ENCODE measurements around the gene RPS27A.
"Not testable (repeated sequence)": the region's sequence is repeated elsewhere in the genome, so short reads cannot be mapped to it uniquely, and the experiment has no call there.

Gene RPS27A

DNA sequence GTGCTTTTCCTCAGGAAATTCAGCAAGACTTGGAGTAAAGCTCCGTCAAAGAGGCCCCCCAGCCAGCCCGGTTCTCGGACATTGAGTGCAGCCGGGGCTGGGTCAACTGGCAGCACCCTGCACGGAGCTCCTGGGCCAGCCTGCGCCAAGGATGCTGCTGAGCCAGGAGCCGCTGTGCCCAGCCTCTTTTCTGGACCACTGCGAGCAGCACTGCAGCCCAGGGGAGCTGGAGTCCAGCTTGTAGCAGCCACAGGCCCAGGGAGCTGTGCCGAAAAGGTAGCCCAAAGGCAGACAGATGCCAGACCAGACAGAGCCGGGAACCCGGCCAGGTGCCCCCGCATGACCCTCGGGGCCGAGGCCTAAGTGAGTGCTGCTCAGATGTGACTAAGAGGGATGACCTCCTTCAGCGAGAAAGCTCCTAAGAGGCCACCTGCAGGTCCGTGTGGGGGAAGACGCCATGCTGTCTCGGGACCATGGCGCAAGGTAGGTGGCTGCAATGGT is 7.7 kb upstream of the RPS27A start:
- Histone ChIP-seq H3K4me3 (no peak overlapping the region), H3K9ac (no peak overlapping the region), H3K9me3 (replicated peaks in 1 of 11) (no peaks in the 10 kb centered on the region), H3K27ac (no peak overlapping the region), H3K27me3 (no peaks in the 10 kb centered on the region), H3K36me3 (peaks cover 0 to 8% (median 0%) of the 10 kb centered on the region in 11 experiments; a peak in 3 of 22 replicates), H3K4me1 (peaks cover 19 to 35% (median 25%) of the 10 kb centered on the region in 10 experiments), H3K4me2 (no peak overlapping the region; a peak in 1 of 22 replicates), H4K20me1 (no peaks in the 10 kb centered on the region)
- TF ChIP-seq Cebpa-rat (IDR thresholded peaks at IDR 0.05), result no peak

DNA sequence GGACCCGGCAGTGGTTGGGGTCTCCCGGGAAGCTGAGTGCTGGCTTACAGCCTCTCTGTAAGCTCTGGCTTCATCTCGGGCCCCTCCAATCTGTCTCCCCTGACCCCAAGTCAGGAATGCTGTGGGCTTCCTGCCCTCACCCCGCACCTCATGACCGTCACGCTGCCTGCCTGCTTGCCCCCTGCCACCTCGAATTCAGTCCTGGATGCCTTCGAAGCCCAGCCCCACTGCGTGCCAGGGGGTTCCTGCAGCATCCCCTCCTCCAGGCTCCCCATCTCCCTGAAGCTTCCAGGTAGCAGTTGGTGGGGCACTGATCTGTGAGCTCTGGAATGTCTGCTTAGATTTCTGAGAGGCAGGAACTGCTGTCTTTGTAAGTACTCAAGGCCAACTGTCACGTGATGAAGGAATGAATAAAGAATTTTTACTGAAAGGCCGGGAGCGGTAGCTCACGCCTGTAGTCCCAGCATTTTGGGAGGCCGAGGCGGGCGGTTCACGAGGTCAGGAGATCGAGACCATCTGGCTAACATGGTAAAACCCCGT is 6.9 kb upstream of the RPS27A start:
- TF ChIP-seq Cebpa-rat (IDR thresholded peaks at IDR 0.05), result no peak
- H3K4me2 ChIP-seq, result no peak overlapping the region
- no peak overlapping the region for H3K4me3 ChIP-seq
- no peak overlapping the region for H3K9ac ChIP-seq
- peaks cover 19 to 38% (median 26%) of the 10 kb centered on the region in 10 experiments for H3K4me1 ChIP-seq
- H3K9me3 ChIP-seq (replicated peaks in 1 of 11), result no peaks in the 10 kb centered on the region
- H3K27ac ChIP-seq, result no peak overlapping the region
- H3K36me3 ChIP-seq, result peaks cover 0 to 6% (median 0%) of the 10 kb centered on the region in 11 experiments; a peak in 2 of 22 replicates
- no peaks in the 10 kb centered on the region for H3K27me3 ChIP-seq
- no peaks in the 10 kb centered on the region for H4K20me1 ChIP-seq

DNA sequence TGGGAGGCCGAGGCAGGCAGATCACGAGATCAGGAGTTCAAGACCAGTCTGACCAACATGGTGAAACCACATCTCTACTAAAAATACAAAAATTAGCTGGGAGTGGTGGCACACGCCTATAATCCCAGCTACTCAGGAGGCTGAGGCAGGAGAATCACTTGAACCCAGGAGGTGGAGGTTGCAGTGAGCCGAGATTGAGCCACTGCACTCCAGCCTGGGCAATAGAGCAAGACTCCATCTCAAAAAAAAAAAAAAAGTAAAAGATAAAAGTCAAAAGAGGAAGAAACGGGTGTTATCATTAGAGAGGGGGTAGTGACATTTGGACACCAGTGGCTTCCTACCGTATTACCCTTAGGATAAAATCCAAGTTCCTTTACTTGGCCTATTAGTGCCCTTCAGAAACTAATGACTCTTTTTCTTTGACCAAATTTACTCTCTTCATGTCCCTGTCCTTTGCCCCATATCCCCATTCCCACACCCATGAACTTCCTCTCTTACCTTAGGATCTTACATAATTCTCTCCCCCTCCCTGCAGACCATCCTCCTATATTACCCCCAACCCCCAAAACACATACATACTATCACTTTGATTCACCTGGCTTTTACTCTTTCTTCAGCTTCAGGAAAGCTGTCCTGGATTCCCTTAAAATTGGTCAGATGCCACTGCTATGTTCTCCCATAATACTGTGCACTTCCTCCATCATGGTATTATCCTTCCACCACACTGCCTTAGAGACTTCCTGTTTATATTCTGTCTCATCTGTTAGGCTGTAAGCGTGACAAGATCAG is 4.9 kb upstream of the RPS27A start:
- peak overlapping the region in 8 of 11 experiments; percentile 49 to 81 (median 64); a peak in 15 of 22 replicates for H3K27ac ChIP-seq
- peak overlapping the region; percentile 40 to 91 (median 69) for H3K4me2 ChIP-seq
- not testable (repeated sequence) for H3K36me3 ChIP-seq; H4K20me1 ChIP-seq; H3K27me3 ChIP-seq; H3K9me3 ChIP-seq (replicated peaks in 1 of 11)
- peaks cover 22 to 44% (median 29%) of the 10 kb centered on the region in 10 experiments for H3K4me1 ChIP-seq
- H3K9ac ChIP-seq, result peak overlapping the region in 2 of 11 experiments; percentile 35 to 53; a peak in 3 of 22 replicates
- peak overlapping the region in 4 of 10 experiments; percentile 8 to 39 (median 16); a peak in 5 of 20 replicates for H3K4me3 ChIP-seq

DNA sequence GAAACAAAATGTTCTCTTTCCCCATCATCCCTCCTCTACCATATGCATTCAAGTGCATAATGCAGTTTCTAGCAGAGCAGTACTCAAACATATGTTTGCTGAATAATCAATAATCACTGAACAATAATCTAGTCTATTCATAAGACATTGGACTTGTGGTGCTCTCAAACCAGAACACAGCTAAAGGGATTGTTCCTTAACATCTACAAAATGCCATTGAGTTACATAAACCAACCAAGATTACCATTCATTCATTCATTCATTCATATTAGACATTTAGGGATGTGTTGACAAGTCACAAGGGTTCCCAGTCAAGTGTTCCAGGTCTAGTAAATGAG is 4.3 kb upstream of the RPS27A start:
- Histone ChIP-seq H3K27me3 (no peaks in the 10 kb centered on the region), H3K36me3 (peaks cover 0 to 6% (median under 1%) of the 10 kb centered on the region in 11 experiments; a peak in 14 of 22 replicates), H3K9ac (peak overlapping the region in 1 of 11 experiments; percentile 53; a peak in 2 of 22 replicates), H3K4me3 (no peak overlapping the region; a peak in 1 of 20 replicates), H3K27ac (peak overlapping the region in 8 of 11 experiments; percentile 49 to 81 (median 64); a peak in 14 of 22 replicates), H3K4me1 (peaks cover 18 to 40% (median 25%) of the 10 kb centered on the region in 10 experiments), H3K9me3 (replicated peaks in 1 of 11) (no peaks in the 10 kb centered on the region), H4K20me1 (peaks cover 0 to 5% (median 0%) of the 10 kb centered on the region in 11 experiments; a peak in 6 of 22 replicates), H3K4me2 (peak overlapping the region; percentile 40 to 91 (median 69))
- TF ChIP-seq Cebpa-rat (IDR thresholded peaks at IDR 0.05), result no peak

DNA sequence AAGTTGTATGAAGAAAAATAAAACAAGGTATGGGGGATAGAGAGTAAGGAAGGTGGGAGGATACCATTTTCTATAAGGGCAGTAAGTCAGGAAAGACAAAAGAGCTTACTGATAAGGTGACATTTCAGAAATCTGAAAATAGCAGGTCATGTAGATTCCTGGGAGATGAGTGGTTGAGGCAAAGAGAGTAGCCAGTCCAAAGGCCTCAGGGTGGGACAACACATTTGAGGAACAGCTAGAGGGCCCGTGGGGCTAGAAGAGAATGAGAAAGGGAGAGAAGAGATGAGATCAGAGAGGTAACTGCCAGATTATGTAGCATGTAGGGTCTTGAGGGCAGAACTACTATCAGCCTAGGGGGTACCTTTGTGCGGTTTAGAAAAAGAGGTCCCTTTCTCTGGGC is 3.3 kb upstream of the RPS27A start:
- Histone ChIP-seq H3K9me3 (replicated peaks in 1 of 11) (no peaks in the 10 kb centered on the region), H3K4me1 (peaks cover 27 to 48% (median 34%) of the 10 kb centered on the region in 10 experiments), H3K9ac (no peak overlapping the region), H3K4me3 (no peak overlapping the region), H3K27me3 (no peaks in the 10 kb centered on the region), H4K20me1 (peaks cover 6 to 15% (median 10%) of the 10 kb centered on the region in 11 experiments; a peak in 18 of 22 replicates), H3K27ac (no peak overlapping the region), H3K36me3 (peaks cover 6 to 16% (median 11%) of the 10 kb centered on the region in 11 experiments), H3K4me2 (no peak overlapping the region)
- no peak for TF ChIP-seq Cebpa-rat (IDR thresholded peaks at IDR 0.05)

DNA sequence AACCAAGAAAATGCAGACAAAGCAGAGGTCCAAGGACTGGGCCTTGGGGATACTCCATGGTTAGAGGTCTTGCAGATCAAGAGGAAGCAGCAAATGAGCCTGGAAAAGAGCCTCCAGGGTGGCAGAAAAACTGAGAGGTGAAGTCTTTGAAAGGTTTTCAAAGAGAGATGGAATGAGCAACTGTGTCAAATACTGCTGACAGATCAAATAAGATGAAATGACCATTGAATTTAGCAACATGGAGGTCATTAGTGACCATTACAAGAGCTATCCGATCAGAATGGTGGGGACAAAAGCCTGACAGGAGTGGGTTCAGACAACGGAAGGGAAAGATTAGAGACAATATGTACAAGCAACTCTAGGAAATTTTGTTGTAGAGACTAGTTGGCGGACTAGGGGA is 1.9 kb upstream of the RPS27A start:
- Histone ChIP-seq H4K20me1 (peaks cover 19 to 28% (median 23%) of the 10 kb centered on the region in 11 experiments; a peak in 21 of 22 replicates), H3K27me3 (no peaks in the 10 kb centered on the region), H3K9ac (no peak overlapping the region), H3K4me3 (no peak overlapping the region), H3K27ac (no peak overlapping the region), H3K36me3 (peaks cover 20 to 26% (median 24%) of the 10 kb centered on the region in 11 experiments), H3K9me3 (replicated peaks in 1 of 11) (no peaks in the 10 kb centered on the region), H3K4me1 (peaks cover 38 to 62% (median 46%) of the 10 kb centered on the region in 10 experiments), H3K4me2 (peak overlapping the region in 10 of 11 experiments; percentile 87 to 99 (median 94); a peak in 18 of 22 replicates)
- TF ChIP-seq Cebpa-rat (IDR thresholded peaks at IDR 0.05), result no peak

DNA sequence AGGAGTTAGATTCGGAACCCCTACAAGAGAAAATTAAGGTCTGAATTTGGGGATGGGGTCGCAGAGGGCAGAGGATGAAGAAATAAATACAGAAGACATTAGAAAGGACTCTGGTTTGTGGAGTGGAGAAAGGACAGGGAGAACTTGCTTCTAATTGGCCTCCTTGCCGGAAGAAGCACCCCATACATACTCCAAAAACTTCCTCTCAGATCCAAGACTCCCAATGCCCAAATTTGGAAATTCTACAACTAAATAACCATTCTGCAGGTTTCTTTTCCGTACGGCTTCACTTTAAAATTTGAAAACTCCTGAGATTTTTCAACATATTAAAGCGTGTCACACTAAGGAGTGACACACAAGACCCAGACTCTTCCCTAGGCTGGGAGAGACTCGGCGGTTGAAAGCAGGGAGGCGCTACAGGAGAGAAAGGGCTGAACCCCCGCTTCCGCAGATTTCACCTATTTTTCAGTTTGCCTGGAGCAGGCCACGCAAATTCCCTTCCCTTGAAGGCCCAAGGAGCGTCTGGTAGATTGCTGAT is 873 bp upstream of the RPS27A start:
- peak overlapping the region; percentile 95 to 99 (median 97); a peak in 21 of 22 replicates for H3K27ac ChIP-seq
- peak overlapping the region; percentile 82 to 98 (median 93) for H3K4me3 ChIP-seq
- H3K36me3 ChIP-seq, result peaks cover 30 to 37% (median 34%) of the 10 kb centered on the region in 11 experiments

DNA sequence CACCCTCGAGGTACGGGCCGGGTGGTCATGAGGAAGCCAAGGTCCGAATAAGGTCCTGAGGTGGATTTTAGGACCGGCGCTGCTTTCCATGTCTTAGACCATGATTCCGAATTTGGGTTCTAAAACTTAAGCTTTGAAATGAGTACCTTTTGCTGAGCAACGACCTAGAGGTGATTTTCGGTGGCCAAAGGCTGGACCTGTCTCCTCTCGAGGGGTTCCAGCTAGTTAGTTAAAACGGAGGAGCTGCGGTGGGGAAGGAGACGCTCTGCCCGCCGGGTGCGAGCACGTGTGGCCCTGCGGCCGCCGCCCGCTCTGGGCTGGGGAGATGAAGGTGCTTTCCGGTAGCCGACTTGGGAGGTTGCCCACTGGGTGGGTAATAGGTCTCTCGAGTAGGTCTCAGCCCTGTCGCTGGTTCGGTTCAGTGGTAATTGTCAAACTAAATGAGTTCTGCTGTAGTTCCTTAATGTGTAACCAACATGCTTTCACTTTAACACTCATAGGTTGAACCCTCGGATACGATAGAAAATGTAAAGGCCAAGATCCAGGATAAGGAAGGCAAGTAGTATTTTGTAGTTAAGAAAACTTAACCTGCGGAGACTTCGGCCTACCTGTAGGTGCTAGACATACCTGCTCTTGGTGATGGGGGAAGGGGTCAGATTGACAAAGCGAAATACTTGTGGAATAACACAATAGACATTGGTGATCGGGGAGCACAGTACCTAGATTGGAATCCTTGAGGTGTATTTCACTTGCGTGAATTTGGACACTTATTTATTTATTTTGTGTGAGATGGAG is 572 bp downstream of the RPS27A start:
- Histone ChIP-seq H3K4me3 (peak overlapping the region; percentile 82 to 98 (median 93)), H3K36me3 (peaks cover 45 to 51% (median 48%) of the 10 kb centered on the region in 11 experiments), H3K27me3 (no peaks in the 10 kb centered on the region)

More for the DNA sequence above, 873 bp upstream of the RPS27A start:
- Histone ChIP-seq H4K20me1 (peaks cover 26 to 37% (median 33%) of the 10 kb centered on the region in 11 experiments; a peak in 21 of 22 replicates), H3K9ac (peak overlapping the region; percentile 90 to 99 (median 97)), H3K4me1 (peaks cover 38 to 67% (median 47%) of the 10 kb centered on the region in 10 experiments), H3K27me3 (no peaks in the 10 kb centered on the region), H3K4me2 (peak overlapping the region; percentile 81 to 99 (median 94)), H3K9me3 (replicated peaks in 1 of 11) (no peaks in the 10 kb centered on the region)
- TF ChIP-seq Cebpa-rat (IDR thresholded peaks at IDR 0.05), result no peak

More for the DNA sequence above, 572 bp downstream of the RPS27A start:
- H3K9me3 ChIP-seq (replicated peaks in 1 of 11), result no peaks in the 10 kb centered on the region
- H3K4me1 ChIP-seq, result peaks cover 32 to 53% (median 39%) of the 10 kb centered on the region in 10 experiments
- H4K20me1 ChIP-seq, result peaks cover 26 to 46% (median 37%) of the 10 kb centered on the region in 11 experiments; a peak in 21 of 22 replicates
- no peak for TF ChIP-seq Cebpa-rat (IDR thresholded peaks at IDR 0.05)
- H3K9ac ChIP-seq, result peak overlapping the region; percentile 90 to 99 (median 97)
- peak overlapping the region; percentile 91 to 99 (median 95) for H3K4me2 ChIP-seq
- peak overlapping the region; percentile 95 to 99 (median 97) for H3K27ac ChIP-seq

All from BLaER1 treated with 17β-estradiol and CSF1 and Interleukin-3, amounts not matched to agents 10 nM and 100 nM (cell line).